HG03139 (cell line): Measurements from ENCODE around the gene VPS39.

Experiments used
- ATAC-seq: cut with Tn5 transposase; IDR thresholded peaks from one replicate; pipeline ENCODE4 v1.9.1; 2021; ENCODE audit not compliant: unreplicated experiment

Gene VPS39

GRCh38 chr15:42199126-42199525, 9.0 kb downstream of the VPS39 start:
- ATAC-seq = no peak

- ATAC-seq = no peak
Measured at GRCh38 chr15:42198516-42198915, 9.6 kb downstream of the VPS39 start.

- no peak for ATAC-seq
Measured at GRCh38 chr15:42194513-42194912, 13.6 kb downstream of the VPS39 start.

GRCh38 chr15:42193383-42193782, 14.7 kb downstream of the VPS39 start:
- ATAC-seq = no peak

GRCh38 chr15:42191610-42192346, 16.3 kb downstream of the VPS39 start:
- no peak for ATAC-seq

DNA sequence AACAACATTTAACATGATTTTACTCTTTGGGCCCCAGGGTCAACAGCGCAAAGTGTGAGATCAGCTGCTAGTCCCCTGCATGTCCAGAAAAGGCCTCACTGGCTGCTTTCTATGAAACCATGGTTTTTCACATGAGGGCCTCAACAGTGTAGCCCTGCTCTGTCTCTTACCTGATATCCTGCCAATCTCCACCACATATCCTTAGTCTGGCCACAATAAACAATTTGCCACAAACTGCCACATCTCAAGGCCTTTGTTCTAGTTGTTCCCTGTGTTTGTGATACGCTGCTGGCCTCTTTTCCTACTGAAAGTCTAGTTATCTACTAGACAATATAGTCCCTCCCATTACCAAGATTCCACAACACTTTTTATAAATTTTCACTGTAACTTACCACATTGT, 17.7 kb downstream of the VPS39 start:
- no peak for ATAC-seq

DNA sequence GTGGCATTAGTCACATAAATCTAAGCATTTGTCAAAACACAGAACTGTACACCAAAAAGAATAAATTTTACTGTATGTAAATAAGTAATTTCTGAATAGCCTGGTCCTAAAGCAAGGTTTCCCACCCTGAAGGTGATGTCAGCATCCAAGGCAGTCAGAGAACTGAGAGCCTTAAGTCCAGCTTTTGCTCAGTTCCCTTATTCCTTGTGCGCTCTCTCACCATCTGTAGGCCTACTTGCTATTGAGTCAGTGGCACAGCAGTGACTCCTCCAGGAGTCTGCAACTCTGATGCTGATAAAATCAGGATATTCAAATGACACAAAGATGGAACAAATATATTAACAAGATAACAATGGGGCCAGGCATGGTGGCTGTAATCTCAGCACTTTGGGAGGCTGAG, 22.3 kb downstream of the VPS39 start:
- no peak for ATAC-seq

DNA sequence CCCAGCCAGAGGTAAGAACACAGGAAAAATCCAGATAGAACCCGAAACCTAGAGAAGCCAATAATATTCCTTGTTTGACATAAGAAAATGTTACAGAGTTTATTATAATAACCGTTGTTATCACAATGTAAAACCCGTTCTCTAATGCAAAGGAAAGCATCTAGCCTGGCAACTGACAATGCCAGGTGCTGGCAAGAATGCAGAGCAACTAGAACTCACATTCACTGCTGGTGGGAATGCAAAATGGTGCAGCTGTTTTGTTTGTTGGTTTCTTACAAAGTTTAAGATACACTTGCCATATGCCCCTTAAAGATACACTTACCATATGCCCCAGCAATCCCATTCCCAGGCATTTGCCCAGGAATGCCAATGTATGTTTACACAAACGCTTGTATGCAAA, 23.4 kb downstream of the VPS39 start:
- ATAC-seq = no peak

DNA sequence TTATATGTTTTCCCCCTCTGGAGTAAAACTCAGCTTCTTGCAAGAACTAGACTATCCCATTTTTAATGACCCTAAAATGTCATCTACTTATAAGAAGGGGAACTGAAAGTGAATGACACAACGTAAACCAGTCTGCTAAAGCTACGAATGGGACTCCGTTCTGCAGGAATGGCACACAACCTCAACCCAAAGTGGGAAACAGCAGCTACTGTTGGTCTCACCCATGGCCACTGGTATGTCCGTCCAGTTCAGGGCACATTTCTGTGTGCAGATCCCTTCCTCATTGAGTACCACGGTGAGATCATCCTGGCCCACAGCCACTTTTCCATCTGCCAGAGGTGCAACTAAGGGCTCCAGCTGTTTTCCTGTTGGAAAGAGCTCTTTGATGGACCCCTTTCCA, 23.8 kb downstream of the VPS39 start:
- no peak for ATAC-seq

GRCh38 chr15:42182961-42183360, 25.1 kb downstream of the VPS39 start:
- no peak for ATAC-seq

DNA sequence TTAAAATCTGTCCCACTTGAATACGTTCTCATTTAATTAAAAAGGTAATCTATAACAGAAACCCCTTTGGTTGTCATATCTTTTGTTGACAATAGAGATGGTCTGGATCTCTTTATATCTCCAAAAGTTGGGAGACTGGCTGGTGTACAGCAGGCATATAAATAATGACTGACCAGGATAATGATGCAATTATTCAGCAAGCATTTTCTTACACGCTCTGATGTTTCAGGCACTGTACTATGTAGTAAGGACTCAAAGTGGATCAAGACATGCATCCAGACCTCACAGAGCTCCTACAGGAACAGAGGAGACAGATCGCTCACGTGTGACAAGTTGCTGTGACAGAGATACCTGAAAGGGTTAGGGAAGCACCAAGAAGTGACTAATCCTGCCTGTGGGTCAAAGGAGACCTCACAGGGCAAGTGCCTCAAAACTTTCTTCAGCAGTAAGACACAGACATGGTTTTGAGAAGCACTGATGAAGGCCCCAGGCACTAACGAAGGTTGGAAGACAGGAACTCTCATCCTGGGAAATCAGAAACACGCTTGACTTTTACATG, 25.7 kb downstream of the VPS39 start:
- ATAC-seq = no peak

DNA sequence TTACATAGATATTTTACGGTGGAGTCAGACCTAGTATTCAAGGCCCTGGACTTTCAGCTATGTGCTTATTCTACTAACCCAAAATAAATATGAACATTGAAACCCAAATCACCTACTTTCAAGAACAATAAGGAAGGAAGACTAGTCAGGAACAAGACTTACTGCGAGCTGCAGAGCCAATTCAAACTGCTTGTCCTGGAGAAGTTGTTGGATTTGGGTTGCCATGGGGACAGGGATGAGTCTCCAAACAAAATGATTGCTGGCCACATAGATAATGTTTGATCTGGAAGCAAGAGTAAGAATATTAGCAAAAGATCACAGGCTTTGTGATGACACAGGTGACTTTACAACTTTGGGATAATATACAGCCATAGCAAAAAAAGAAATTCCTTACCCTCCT, 30.0 kb downstream of the VPS39 start:
- no peak for ATAC-seq

- ATAC-seq = no peak
Measured at GRCh38 chr15:42175671-42176070, 32.4 kb downstream of the VPS39 start.

DNA sequence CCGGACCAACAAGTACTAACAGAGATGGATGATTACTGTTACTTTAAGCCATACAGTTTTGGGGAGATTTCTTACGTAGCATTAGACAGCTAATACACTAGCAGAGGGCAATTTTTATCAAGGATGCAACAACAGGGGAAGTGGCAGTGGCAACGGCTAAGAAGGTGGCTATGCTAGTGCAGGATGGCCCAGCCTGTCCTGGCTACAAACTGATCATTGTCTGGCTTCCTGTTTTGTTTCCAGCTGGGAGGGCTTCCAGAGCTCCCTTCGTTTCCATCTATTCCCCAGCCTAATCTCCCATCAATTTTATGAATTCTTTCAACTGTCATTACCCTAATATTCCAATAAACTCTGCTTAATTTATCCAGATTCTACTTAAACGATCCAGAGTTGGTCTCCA, 35.6 kb downstream of the VPS39 start:
- no peak for ATAC-seq

DNA sequence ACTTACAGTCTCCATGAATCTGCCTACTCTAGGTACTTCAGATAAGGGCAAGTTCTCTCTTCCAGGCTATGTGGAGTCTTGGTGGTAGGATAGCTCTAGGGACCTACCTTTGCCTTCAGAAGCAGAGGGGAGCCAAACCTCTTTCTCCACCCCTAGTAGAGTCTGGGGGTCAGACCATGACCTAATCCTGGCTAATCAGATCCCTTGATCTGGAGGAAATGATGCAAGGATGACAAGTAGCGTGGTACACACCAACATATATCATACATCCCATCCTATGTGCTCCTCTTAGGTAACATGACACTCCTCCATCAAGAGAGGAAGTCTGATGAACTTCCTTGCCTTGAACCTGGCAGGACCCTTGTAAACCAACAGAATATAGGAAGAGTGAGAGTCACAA, 36.3 kb downstream of the VPS39 start:
- no peak for ATAC-seq

- ATAC-seq = no peak
Measured at GRCh38 chr15:42171122-42171521, 37.0 kb downstream of the VPS39 start.

DNA sequence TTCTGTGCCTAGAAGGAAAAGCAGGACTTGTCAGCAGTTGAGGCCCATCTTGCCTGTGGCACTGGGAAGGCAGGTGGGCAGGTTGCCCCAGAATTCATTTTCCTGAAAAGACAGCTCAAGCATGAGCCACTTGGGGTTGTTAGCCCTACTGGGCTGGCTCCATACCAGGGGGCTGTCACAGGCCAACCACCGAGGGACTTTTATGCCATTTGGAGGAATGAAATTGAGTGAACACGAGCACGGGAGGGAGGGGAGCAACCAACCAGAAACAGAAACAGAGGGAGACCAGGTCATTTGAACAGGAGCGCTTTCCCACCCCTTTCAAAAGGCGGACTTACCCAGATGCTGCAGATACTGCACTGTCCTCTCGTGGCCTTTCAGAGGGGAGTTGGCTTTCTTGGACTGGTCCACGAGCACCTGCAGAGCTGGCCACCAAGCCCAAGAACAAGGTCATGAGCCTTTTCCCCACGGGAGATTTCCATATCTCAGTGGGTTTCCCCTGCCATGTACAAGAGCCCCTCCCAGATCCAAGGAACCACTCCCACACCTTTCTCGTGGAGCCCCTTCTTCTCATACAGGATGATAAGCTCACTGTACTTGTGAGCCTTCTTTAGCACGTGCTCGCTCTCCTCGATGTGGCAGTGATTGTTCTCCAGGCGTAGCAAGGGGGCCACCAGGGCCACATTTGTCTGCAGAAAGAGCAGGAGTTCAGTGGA, 41.7 kb downstream of the VPS39 start:
- no peak for ATAC-seq

GRCh38 chr15:42165106-42165505, 43.0 kb downstream of the VPS39 start:
- ATAC-seq = no peak

- ATAC-seq = no peak
Measured at GRCh38 chr15:42163947-42164550, 44.1 kb downstream of the VPS39 start.

DNA sequence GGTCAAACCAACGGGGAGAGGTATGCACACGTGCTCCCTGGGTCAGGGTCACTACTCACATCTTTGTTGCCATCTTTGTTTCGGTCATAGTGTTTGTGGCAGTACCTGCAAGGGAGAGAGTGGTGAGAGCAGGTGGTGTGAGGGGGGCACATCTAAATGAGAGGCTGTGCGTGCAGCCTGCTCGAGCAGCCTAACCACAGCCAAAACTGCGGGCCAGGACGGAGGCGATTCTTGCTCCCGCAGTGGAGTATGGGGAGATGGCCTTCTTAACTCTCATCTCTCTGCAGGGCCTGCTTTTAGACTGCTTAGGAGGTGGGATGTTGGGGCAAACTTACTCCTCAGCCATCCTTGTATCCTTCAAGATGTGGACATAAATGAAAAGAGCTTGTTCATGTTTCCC, 44.8 kb downstream of the VPS39 start:
- no peak for ATAC-seq

DNA sequence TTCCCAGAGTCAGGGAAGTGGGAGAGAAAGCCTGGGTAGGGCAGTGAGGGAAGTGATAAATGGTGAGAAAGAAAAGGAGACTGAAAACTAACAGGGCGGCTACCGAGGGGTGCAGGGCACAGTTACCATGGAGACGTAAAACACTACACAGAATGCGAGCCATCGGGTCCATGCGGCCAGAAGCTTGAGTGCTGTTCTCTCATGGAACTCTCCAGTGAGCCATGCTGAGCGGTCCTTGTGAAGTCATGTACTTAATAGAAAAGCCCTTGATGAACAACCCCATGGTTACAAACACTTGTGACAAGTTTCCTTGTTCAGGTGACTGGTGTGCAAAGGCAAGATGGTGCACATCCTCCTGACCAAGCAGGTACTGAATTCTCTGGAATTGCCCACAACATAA, 48.0 kb downstream of the VPS39 start:
- ATAC-seq = no peak
